Smooth muscle cell (in vitro differentiated cells): ENCODE results near the gene FGGY. TPM values are rescaled to one million over a fixed set of nuclear protein-coding genes. Genes with fewer than 3 reads are reported as not detected.

Experiments
- DNase-seq: peaks from one replicate; lab custom pipeline; 2025; ENCODE audit not compliant: unreplicated experiment; lab: John Stamatoyannopoulos, UW
- H2AFZ ChIP-seq: fragments of 200-600 bp; sonication (generic); 2 replicates; pipeline ENCODE4 v1.6.0; 2016; ENCODE audit warnings: antibody characterized with exemption, low read depth, mild to moderate bottlenecking
- H3F3A ChIP-seq: fragments of 200-600 bp; sonication (generic); 2 replicates; pipeline ENCODE4 v1.6.0; 2017; ENCODE audit warnings: antibody characterized with exemption, low read depth
- H3K27ac ChIP-seq: fragments of 200-600 bp; sonication (generic); 2 replicates; pipeline ENCODE4 v1.5.1; 2016; ENCODE audit warnings: low read depth, mild to moderate bottlenecking
- H3K27me3 ChIP-seq: fragments of 200-600 bp; sonication (generic); 2 replicates; pipeline ENCODE4 v1.6.1; 2016; ENCODE audit warnings: low read depth, mild to moderate bottlenecking
- H3K36me3 ChIP-seq: fragments of 200-600 bp; sonication (generic); 2 replicates; pipeline ENCODE4 v1.5.1; 2016; ENCODE audit warnings: low read depth
- H3K4me1 ChIP-seq: fragments of 200-600 bp; sonication (generic); 2 replicates; pipeline ENCODE4 v1.5.1; 2016; ENCODE audit warnings: low read depth
- H3K4me2 ChIP-seq: fragments of 200-600 bp; sonication (generic); 2 replicates; pipeline ENCODE4 v1.6.0; 2016; ENCODE audit warnings: mild to moderate bottlenecking
- H3K4me3 ChIP-seq: fragments of 200-600 bp; sonication (generic); 2 replicates; pipeline ENCODE4 v1.5.1; 2016; ENCODE audit warnings: mild to moderate bottlenecking
- H3K79me2 ChIP-seq: fragments of 200-600 bp; sonication (generic); 2 replicates; pipeline ENCODE4 v1.6.0; 2016; ENCODE audit warnings: low read depth, mild to moderate bottlenecking
- H3K9ac ChIP-seq: fragments of 200-600 bp; sonication (generic); 2 replicates; pipeline ENCODE4 v1.6.0; 2016; ENCODE audit warnings: low read depth
- H3K9me3 ChIP-seq: fragments of 200-600 bp; sonication (generic); replicated peaks from 2 replicates; pipeline ENCODE4 v1.5.1; 2016; ENCODE audit warnings: low read depth
- H4K20me1 ChIP-seq: fragments of 200-600 bp; sonication (generic); 2 replicates; pipeline ENCODE4 v1.6.0; 2016; ENCODE audit warnings: low read depth
- WGBS: methylation state at CpG from one replicate; pipeline ENCODE4 v1.1.7; 2016; ENCODE audit warnings: low lambda C conversion rate; 5-methylcytosine and 5-hydroxymethylcytosine counted together
- polyA plus RNA-seq: library from polyadenylated mRNA; unstranded; fragments of >200 nt; fragmentation: Nextera tagmentation; extraction: Ambion mirVana; gene quantifications from 2 replicates; pipeline ENCODE4 v1.2.1, GENCODE V29; 2016
- total RNA-seq: library from RNA; depleted of rRNA; stranded (reverse); fragments of >200 nt; gene quantifications from 2 replicates; pipeline ENCODE4 v1.2.3, GENCODE V29; 2014
- TF ChIP-seq, protein P1 (sequence below): fragments of 200-600 bp; sonication (generic); IDR thresholded peaks from 2 replicates; pipeline ENCODE4 v1.5.1; 2017; ENCODE audit warnings: borderline replicate concordance, mild to moderate bottlenecking, antibody characterized with exemption; ENCODE audit not compliant: insufficient read depth, poor library complexity, severe bottlenecking

FGGY gene
- total and polyA plus RNA-seq, 2 experiments from 2014 or later, result 5.1 to 9.2 TPM

DNA sequence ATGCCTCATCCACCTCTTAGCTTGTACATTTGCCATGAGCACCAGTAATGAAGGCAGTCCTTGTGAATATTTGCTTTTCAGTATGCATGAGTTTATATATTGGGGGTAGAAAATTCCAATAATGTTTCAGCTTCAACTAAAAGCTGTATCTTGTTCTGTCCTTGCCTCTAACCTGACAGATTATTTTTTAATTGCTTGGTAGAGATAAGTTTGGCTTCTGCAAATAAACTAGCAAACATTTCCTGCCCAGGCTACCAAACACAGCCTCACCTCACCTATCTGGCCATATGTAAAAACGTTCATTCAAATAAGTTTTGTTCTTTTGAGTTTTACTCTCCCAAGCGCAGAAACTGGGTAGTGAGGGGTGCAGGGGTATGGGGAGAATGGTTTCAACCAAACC is 442.2 kb downstream of the FGGY start:
- Histone ChIP-seq H3K79me2 (no peaks in the 10 kb centered on the region), H3K36me3 (no peaks in the 10 kb centered on the region), H3K4me1 (peaks cover 8% of the 10 kb centered on the region), H2AFZ (no peak overlapping the region), H3K9ac (no peak overlapping the region), H3F3A (no peaks in the 10 kb centered on the region), H3K4me2 (no peak overlapping the region), H3K27me3 (no peaks in the 10 kb centered on the region), H3K27ac (no peak overlapping the region), H3K9me3 (no peaks in the 10 kb centered on the region), H3K4me3 (no peak overlapping the region), H4K20me1 (no peaks in the 10 kb centered on the region)
- WGBS, result 91% methylated on average over 2 of the region's 2 CpGs
- no peak for DNase-seq
- TF ChIP-seq, protein P1, sequence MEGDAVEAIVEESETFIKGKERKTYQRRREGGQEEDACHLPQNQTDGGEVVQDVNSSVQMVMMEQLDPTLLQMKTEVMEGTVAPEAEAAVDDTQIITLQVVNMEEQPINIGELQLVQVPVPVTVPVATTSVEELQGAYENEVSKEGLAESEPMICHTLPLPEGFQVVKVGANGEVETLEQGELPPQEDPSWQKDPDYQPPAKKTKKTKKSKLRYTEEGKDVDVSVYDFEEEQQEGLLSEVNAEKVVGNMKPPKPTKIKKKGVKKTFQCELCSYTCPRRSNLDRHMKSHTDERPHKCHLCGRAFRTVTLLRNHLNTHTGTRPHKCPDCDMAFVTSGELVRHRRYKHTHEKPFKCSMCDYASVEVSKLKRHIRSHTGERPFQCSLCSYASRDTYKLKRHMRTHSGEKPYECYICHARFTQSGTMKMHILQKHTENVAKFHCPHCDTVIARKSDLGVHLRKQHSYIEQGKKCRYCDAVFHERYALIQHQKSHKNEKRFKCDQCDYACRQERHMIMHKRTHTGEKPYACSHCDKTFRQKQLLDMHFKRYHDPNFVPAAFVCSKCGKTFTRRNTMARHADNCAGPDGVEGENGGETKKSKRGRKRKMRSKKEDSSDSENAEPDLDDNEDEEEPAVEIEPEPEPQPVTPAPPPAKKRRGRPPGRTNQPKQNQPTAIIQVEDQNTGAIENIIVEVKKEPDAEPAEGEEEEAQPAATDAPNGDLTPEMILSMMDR, result no peak

DNA sequence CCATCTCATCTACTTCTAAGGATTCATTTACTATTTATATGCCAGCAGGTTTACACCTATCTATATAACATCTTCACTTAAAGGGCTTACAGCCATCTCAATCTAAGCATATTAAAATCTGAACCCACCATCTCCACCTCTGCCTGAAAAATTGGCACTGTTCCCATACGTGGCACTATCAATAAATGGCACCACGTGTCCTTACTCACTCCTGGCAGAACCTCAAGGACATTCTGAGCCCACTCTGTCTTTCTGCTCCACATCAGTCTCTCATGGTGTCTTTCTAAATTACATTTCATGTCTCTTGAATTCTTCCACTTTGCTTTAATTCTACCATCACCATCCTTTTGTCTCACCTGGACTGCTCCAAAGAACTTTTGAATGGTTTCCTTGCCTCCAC is 445.6 kb downstream of the FGGY start:
- DNase-seq, result no peak
- Histone ChIP-seq H3K9me3 (no peaks in the 10 kb centered on the region), H3K4me1 (peaks cover 8% of the 10 kb centered on the region), H2AFZ (no peak overlapping the region), H4K20me1 (no peaks in the 10 kb centered on the region), H3K9ac (no peak overlapping the region), H3K79me2 (no peaks in the 10 kb centered on the region), H3K36me3 (no peaks in the 10 kb centered on the region), H3K4me3 (no peak overlapping the region), H3F3A (no peaks in the 10 kb centered on the region), H3K27me3 (no peaks in the 10 kb centered on the region), H3K27ac (no peak overlapping the region), H3K4me2 (no peak overlapping the region)
- TF ChIP-seq, protein P1, result no peak
- WGBS, result 93% methylated on average over 2 of the region's 2 CpGs

- H3K4me3 ChIP-seq, result no peak overlapping the region
- no peaks in the 10 kb centered on the region for H3F3A ChIP-seq
- TF ChIP-seq, protein P1, result no peak
- peak overlapping the region; percentile 23 for H3K4me2 ChIP-seq
- H3K79me2 ChIP-seq, result no peaks in the 10 kb centered on the region
- H4K20me1 ChIP-seq, result no peaks in the 10 kb centered on the region
- H3K36me3 ChIP-seq, result no peaks in the 10 kb centered on the region
- H3K4me1 ChIP-seq, result peaks cover 8% of the 10 kb centered on the region
- H3K27me3 ChIP-seq, result no peaks in the 10 kb centered on the region
- 36% methylated on average over 3 of the region's 3 CpGs for WGBS
- no peak overlapping the region for H3K27ac ChIP-seq
- H3K9ac ChIP-seq, result no peak overlapping the region
- H2AFZ ChIP-seq, result peak overlapping the region; percentile 42
- DNase-seq, result no peak
- no peaks in the 10 kb centered on the region for H3K9me3 ChIP-seq
Measured at GRCh38 chr1:59743324-59744091, 446.6 kb downstream of the FGGY start.
